K562 (cell line): ENCODE results near the gene RBP3. TPM values are rescaled to one million over a fixed set of nuclear protein-coding genes. Genes with fewer than 3 reads are reported as not detected.
A peak's percentile ranks its signal among the peaks of the same experiment; 100 is the strongest.

ENCODE experiments used
- CBX5 ChIP-seq: IDR thresholded peaks from 2 replicates; pipeline ENCODE4 v1.6.1; 2014; ENCODE audit warnings: low read depth, borderline replicate concordance
- CC2D1A ChIP-seq: fragments of 450-650 bp; IDR thresholded peaks from 2 replicates; pipeline ENCODE4 v1.6.1; 2017; ENCODE audit warnings: mild to moderate bottlenecking
- CEBPZ ChIP-seq: fragments of 150-350 bp; IDR thresholded peaks from 2 replicates; pipeline ENCODE4 v1.6.1; 2014; ENCODE audit warnings: low read depth, mild to moderate bottlenecking, low read length, borderline replicate concordance
- CHD4 ChIP-seq: fragments of 200-600 bp; sonication (generic); IDR thresholded peaks from 3 replicates; pipeline ENCODE4 v1.6.1; 2012; ENCODE audit warnings: low read depth, mild to moderate bottlenecking, mixed read lengths, low read length, inconsistent platforms; ENCODE audit not compliant: insufficient read depth, insufficient replicate concordance, poor library complexity, severe bottlenecking
- ELF1 ChIP-seq: fragments of 200-800 bp; sonication (Bioruptor generic); IDR thresholded peaks from 2 replicates; pipeline ENCODE4 v1.6.1; 2016; ENCODE audit warnings: missing genetic modification characterization, missing compliant biosample characterization
- ELF2 ChIP-seq: fragments of 250-450 bp; sonication (Bioruptor Pico); IDR thresholded peaks from 2 replicates; pipeline ENCODE4 v1.5.0; 2021; ENCODE audit warnings: mild to moderate bottlenecking
- HMBOX1 ChIP-seq: sonication (generic); IDR thresholded peaks from 2 replicates; pipeline ENCODE4 v1.6.1; 2016
- ILK ChIP-seq: fragments of 450-650 bp; IDR thresholded peaks from 2 replicates; pipeline ENCODE4 v1.6.1; 2016; ENCODE audit warnings: missing genetic modification characterization, low read depth, mild to moderate bottlenecking, missing compliant biosample characterization, moderate library complexity, borderline replicate concordance
- JUND ChIP-seq, 2 experiments: IDR thresholded peaks; 2 replicates in 1 of 2; 3 replicates in 1 of 2; pipeline ENCODE4 v1.6.1; 2011; ENCODE audit warnings: borderline replicate concordance in 2 of 2, low read depth in 2 of 2, low read length in 2 of 2, improper control_type of control experiment in 1 of 2, missing biosample characterization in 1 of 2, missing genetic modification characterization in 1 of 2, missing genetic modification reagents in 1 of 2
- LEF1 ChIP-seq: fragments of 450-650 bp; IDR thresholded peaks from 2 replicates; pipeline ENCODE4 v1.6.1; 2016; ENCODE audit warnings: mild to moderate bottlenecking
- MLLT1 ChIP-seq, 2 experiments: fragments of 450-650 bp; IDR thresholded peaks; 2 replicates each; pipeline ENCODE4 v1.6.1; 2016
- PBX2 ChIP-seq, 2 experiments: IDR thresholded peaks in 1 of 2; conservative IDR thresholded peaks in 1 of 2; 2 replicates each; pipeline ENCODE4 v1.6.1; 2016; ENCODE audit warnings: low read depth in 2 of 2, mild to moderate bottlenecking in 1 of 2, missing compliant biosample characterization in 1 of 2, missing genetic modification characterization in 1 of 2, moderate library complexity in 1 of 2
- PYGO2 ChIP-seq: fragments of 450-650 bp; IDR thresholded peaks from 2 replicates; pipeline ENCODE4 v1.6.1; 2016; ENCODE audit warnings: mild to moderate bottlenecking, missing genetic modification characterization, moderate library complexity, missing compliant biosample characterization
- TCF7L2 ChIP-seq: fragments of 150-350 bp; IDR thresholded peaks from 2 replicates; pipeline ENCODE4 v1.6.1; 2016; ENCODE audit warnings: low read depth, mild to moderate bottlenecking, low read length, moderate library complexity
- TRIM24 ChIP-seq, 2 experiments: fragments of 450-650 bp; IDR thresholded peaks; 2 replicates each; pipeline ENCODE4 v1.6.1; 2016
- ZFP36 ChIP-seq: fragments of 150-350 bp; IDR thresholded peaks from 2 replicates; pipeline ENCODE4 v1.6.1; 2018; ENCODE audit warnings: low read length, low read depth; ENCODE audit not compliant: partially characterized antibody
- ZNF589 ChIP-seq: fragments of 200-800 bp; sonication (Bioruptor generic); IDR thresholded peaks from 2 replicates; pipeline ENCODE4 v1.6.1; 2016; ENCODE audit warnings: low read depth, missing genetic modification characterization, missing compliant biosample characterization
- ZNF696 ChIP-seq: fragments of 250-450 bp; sonication (Bioruptor Pico); conservative IDR thresholded peaks from 2 replicates; pipeline ENCODE4 v1.4.0; 2020; ENCODE audit warnings: mild to moderate bottlenecking, moderate library complexity
- polyA plus RNA-seq, 8 experiments: library from polyadenylated mRNA; depleted of rRNA in 4 of 8; stranded (reverse) in 5 of 8; unstranded in 3 of 8; fragments of >200 nt; fragmentation: Nextera tagmentation in 2 of 8; fragmentation: Illumina TruSeq in 1 of 8; extraction: Ambion mirVana in 2 of 8; extraction: Trizol in 1 of 8; gene quantifications; 2 replicates each; pipeline versions ENCODE4 v1.2.1 to v1.2.3, GENCODE V29; 2011 to 2014; ENCODE audit warnings: inconsistent platforms in 1 of 8, missing spikeins in 1 of 8
- total RNA-seq, 7 experiments: library from RNA; depleted of rRNA in 6 of 7; stranded (reverse); fragments of >200 nt in 6 of 7; fragmentation: Illumina TruSeq in 2 of 7; extraction: Trizol in 2 of 7; gene quantifications; 2 replicates each; pipeline versions ENCODE4 v1.2.1 to v1.2.3, GENCODE V29; 2011 to 2021; ENCODE audit warnings: low replicate concordance in 1 of 7

The RBP3 gene
- total and polyA plus RNA-seq, 9 of the 15 experiments (the other 6 are each of a cell fraction or from before 2014, with no cell fraction given): not detected

- TF ChIP-seq ELF1 (tag): no peak
- peak; percentile 14; the same call in 1 of the 2 replicates for TF ChIP-seq JUND (IDR thresholded peaks at IDR 0.05; ENCODE audit: borderline replicate concordance, low read depth, low read length)
- TF ChIP-seq JUND (tag; IDR thresholded peaks at IDR 0.05; ENCODE audit: borderline replicate concordance, low read depth, low read length): peak; percentile 24; the same call in 1 of the 3 replicates
- TF ChIP-seq ILK (tag): no peak
- no peak for TF ChIP-seq CBX5
- TF ChIP-seq HMBOX1: no peak
- no peak for TF ChIP-seq ZNF696 (CRISPR knock-in tag)
- no peak for TF ChIP-seq PYGO2
- no peak for TF ChIP-seq TCF7L2
- no peak for TF ChIP-seq ELF2
- TF ChIP-seq LEF1: 0 out of 2 replicates have a peak, but pooled peaks have one; percentile 44
- TF ChIP-seq CHD4: no peak
- peak; percentile 21 for TF ChIP-seq ZFP36
- TF ChIP-seq MLLT1 (IDR thresholded peaks at IDR 0.05): no peak
- no peak for TF ChIP-seq ZNF589
- peak; percentile 41; the same call in 1 of the 2 replicates for TF ChIP-seq CC2D1A
- TF ChIP-seq CEBPZ: no peak
- no peak for TF ChIP-seq PBX2 (CRISPR knock-in tag; IDR thresholded peaks at IDR 0.05; ENCODE audit: low read depth)
- no peak for TF ChIP-seq PBX2 (tag; conservative IDR thresholded peaks at IDR 0.05; ENCODE audit: low read depth)
- peak in 1 of 2 experiments; percentile 70; a peak in 2 of 4 replicates for TF ChIP-seq TRIM24 (IDR thresholded peaks at IDR 0.05)
These were observed 25.7 kb upstream of the RBP3 start, which contains the start of gene GDF2 (continued) for GRCh38 chr10:47322300-47323061.
